ENCODE data around the gene ATP5MC3.
A peak's percentile ranks its signal among the peaks of the same experiment; 100 is the strongest.

Gene ATP5MC3

DNA sequence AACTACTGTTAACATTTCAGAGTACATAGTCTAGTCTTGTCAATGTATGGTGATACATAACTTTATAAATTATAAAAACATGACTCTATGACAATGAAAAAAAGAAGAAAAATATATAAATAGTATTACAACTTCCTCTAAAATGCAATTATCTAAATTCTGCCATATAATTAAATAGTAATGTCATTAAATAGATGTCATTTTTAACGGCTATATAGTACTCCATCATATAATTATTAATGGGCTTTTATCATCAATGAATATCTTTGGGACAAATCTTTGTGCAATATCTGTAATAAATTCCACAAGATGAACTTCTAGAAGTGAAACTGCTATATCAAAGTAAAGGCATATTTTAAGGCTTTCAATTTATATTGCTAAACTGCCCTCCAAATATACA, 38.3 kb downstream of the ATP5MC3 start:
- Histone ChIP-seq H3K36me3 (ENCODE audit: control insufficient read depth, insufficient read depth, low read length) (peaks cover 3% of the 10 kb centered on the region; the same call in 1 of the 2 replicates), H3K27me3 (replicated peaks; ENCODE audit: control insufficient read depth, insufficient read depth, low read length) (no peaks in the 10 kb centered on the region), H3K4me3 (replicated peaks; ENCODE audit: low read depth, low read length) (no peak overlapping the region)
- TF ChIP-seq, protein P1, sequence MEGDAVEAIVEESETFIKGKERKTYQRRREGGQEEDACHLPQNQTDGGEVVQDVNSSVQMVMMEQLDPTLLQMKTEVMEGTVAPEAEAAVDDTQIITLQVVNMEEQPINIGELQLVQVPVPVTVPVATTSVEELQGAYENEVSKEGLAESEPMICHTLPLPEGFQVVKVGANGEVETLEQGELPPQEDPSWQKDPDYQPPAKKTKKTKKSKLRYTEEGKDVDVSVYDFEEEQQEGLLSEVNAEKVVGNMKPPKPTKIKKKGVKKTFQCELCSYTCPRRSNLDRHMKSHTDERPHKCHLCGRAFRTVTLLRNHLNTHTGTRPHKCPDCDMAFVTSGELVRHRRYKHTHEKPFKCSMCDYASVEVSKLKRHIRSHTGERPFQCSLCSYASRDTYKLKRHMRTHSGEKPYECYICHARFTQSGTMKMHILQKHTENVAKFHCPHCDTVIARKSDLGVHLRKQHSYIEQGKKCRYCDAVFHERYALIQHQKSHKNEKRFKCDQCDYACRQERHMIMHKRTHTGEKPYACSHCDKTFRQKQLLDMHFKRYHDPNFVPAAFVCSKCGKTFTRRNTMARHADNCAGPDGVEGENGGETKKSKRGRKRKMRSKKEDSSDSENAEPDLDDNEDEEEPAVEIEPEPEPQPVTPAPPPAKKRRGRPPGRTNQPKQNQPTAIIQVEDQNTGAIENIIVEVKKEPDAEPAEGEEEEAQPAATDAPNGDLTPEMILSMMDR (IDR thresholded peaks at IDR 0.05; ENCODE audit: insufficient read depth, low read length, poor library complexity, severe bottlenecking): no peak
- no peak for DNase-seq (ENCODE audit: extremely low read depth, insufficient read length)

- TF ChIP-seq, protein P1 (IDR thresholded peaks at IDR 0.05; ENCODE audit: insufficient read depth, low read length, poor library complexity, severe bottlenecking): no peak
- DNase-seq (ENCODE audit: extremely low read depth, insufficient read length): no peak
- Histone ChIP-seq H3K36me3 (ENCODE audit: control insufficient read depth, insufficient read depth, low read length) (peaks cover 2% of the 10 kb centered on the region; the same call in 1 of the 2 replicates), H3K4me3 (replicated peaks; ENCODE audit: low read depth, low read length) (no peak overlapping the region), H3K27me3 (replicated peaks; ENCODE audit: control insufficient read depth, insufficient read depth, low read length) (no peaks in the 10 kb centered on the region)
Observed at GRCh38 chr2:175140332-175140731, 41.2 kb downstream of the ATP5MC3 start.

- no peaks in the 10 kb centered on the region for H3K27me3 ChIP-seq (replicated peaks; ENCODE audit: control insufficient read depth, insufficient read depth, low read length)
- no peak overlapping the region for H3K4me3 ChIP-seq (replicated peaks; ENCODE audit: low read depth, low read length)
- H3K36me3 ChIP-seq (ENCODE audit: control insufficient read depth, insufficient read depth, low read length): peaks cover 2% of the 10 kb centered on the region; the same call in 1 of the 2 replicates
- DNase-seq (ENCODE audit: extremely low read depth, insufficient read length): no peak
- TF ChIP-seq, protein P1 (IDR thresholded peaks at IDR 0.05; ENCODE audit: insufficient read depth, low read length, poor library complexity, severe bottlenecking): no peak
Observed at GRCh38 chr2:175137793-175138192, 43.7 kb downstream of the ATP5MC3 start.

DNA sequence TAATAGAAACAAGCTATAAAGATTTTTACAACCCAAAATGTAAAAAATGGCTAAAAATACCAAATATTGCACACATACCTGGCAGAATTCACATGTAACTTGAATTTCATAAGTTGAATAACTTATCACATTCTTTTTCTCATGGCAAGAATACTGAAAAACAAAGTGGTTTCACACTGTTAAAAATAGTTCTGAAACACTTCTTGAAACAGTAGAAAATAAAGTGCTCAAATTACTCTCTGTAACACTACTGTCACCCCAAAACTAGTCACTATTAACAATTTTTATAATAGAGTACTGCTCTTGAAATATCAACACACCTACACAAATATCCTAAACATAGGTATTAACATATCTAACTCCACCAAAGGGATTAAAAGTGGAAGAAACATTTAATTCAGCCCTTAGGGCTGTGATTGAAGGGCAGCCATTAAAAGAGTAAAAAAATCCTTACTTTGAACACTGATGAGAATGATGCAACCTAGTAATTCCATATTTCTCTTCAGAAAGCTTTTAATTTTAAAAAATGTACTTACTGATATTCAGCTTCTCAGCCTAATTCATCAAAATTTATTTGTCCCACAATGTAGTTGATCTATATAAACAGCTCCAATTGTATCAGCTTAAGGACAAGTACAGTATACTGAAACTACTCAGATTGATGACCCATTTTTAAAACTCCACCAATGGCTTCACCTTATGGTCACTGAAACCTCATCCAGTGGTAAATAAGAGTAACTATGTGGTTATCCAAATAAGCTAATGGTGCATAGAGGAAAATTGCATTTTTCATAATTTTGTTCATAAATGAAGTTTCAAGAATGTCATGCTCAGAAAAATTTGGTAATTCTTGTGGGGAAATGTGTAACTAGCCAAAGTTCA, 44.9 kb downstream of the ATP5MC3 start:
- no peaks in the 10 kb centered on the region for H3K27me3 ChIP-seq (replicated peaks; ENCODE audit: control insufficient read depth, insufficient read depth, low read length)
- DNase-seq (ENCODE audit: extremely low read depth, insufficient read length): peak; percentile 10
- peaks cover 2% of the 10 kb centered on the region; the same call in 1 of the 2 replicates for H3K36me3 ChIP-seq (ENCODE audit: control insufficient read depth, insufficient read depth, low read length)
- 0 out of 2 replicates have a peak overlapping the region, but pooled peaks have one; percentile 22 for H3K4me3 ChIP-seq (replicated peaks; ENCODE audit: low read depth, low read length)
- TF ChIP-seq, protein P1 (IDR thresholded peaks at IDR 0.05; ENCODE audit: insufficient read depth, low read length, poor library complexity, severe bottlenecking): no peak

- H3K36me3 ChIP-seq (ENCODE audit: control insufficient read depth, insufficient read depth, low read length): peaks cover 2% of the 10 kb centered on the region; the same call in 1 of the 2 replicates
- DNase-seq (ENCODE audit: extremely low read depth, insufficient read length): no peak
- TF ChIP-seq, protein P1 (IDR thresholded peaks at IDR 0.05; ENCODE audit: insufficient read depth, low read length, poor library complexity, severe bottlenecking): no peak
- no peaks in the 10 kb centered on the region for H3K27me3 ChIP-seq (replicated peaks; ENCODE audit: control insufficient read depth, insufficient read depth, low read length)
- no peak overlapping the region for H3K4me3 ChIP-seq (replicated peaks; ENCODE audit: low read depth, low read length)
Observed at GRCh38 chr2:175135862-175136261, 45.6 kb downstream of the ATP5MC3 start.

Data from GM06990 (cell line).